ENCODE measurements around the gene EFTUD2.
A peak's percentile ranks its signal among the peaks of the same experiment; 100 is the strongest.

GRCh38 chr17:44901411-44901921, 2.2 kb upstream of the EFTUD2 start:
- TF ChIP-seq CTCF (conservative IDR thresholded peaks at IDR 0.05; ENCODE audit: low read depth, low read length) (peak; percentile 36), RAD21 (IDR thresholded peaks at IDR 0.05; ENCODE audit: low read length) (peak; percentile 22; the same call in 1 of the 2 replicates), POLR2A (IDR thresholded peaks at IDR 0.05; ENCODE audit: low read depth, low read length) (no peak), CHD1 (IDR thresholded peaks at IDR 0.05; ENCODE audit: low read depth, low read length) (no peak), NFE2L2 (IDR thresholded peaks at IDR 0.05; ENCODE audit: low read depth, low read length) (no peak), CEBPB (IDR thresholded peaks at IDR 0.05; ENCODE audit: low read depth, low read length) (no peak), RCOR1 (IDR thresholded peaks at IDR 0.05; ENCODE audit: insufficient replicate concordance, low read length) (no peak), MAZ (IDR thresholded peaks at IDR 0.05; ENCODE audit: borderline replicate concordance, low read depth, low read length) (no peak), SMC3 (IDR thresholded peaks at IDR 0.05; ENCODE audit: low read depth, low read length) (peak; percentile 31; the same call in 1 of the 2 replicates)

All from IMR-90 (cell line).